Measurements from ENCODE around the gene PSTPIP2.
"Not testable (repeated sequence)": the region's sequence is repeated elsewhere in the genome, so short reads cannot be mapped to it uniquely, and the experiment has no call there.

PSTPIP2 gene, protein sequence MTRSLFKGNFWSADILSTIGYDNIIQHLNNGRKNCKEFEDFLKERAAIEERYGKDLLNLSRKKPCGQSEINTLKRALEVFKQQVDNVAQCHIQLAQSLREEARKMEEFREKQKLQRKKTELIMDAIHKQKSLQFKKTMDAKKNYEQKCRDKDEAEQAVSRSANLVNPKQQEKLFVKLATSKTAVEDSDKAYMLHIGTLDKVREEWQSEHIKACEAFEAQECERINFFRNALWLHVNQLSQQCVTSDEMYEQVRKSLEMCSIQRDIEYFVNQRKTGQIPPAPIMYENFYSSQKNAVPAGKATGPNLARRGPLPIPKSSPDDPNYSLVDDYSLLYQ

DNA sequence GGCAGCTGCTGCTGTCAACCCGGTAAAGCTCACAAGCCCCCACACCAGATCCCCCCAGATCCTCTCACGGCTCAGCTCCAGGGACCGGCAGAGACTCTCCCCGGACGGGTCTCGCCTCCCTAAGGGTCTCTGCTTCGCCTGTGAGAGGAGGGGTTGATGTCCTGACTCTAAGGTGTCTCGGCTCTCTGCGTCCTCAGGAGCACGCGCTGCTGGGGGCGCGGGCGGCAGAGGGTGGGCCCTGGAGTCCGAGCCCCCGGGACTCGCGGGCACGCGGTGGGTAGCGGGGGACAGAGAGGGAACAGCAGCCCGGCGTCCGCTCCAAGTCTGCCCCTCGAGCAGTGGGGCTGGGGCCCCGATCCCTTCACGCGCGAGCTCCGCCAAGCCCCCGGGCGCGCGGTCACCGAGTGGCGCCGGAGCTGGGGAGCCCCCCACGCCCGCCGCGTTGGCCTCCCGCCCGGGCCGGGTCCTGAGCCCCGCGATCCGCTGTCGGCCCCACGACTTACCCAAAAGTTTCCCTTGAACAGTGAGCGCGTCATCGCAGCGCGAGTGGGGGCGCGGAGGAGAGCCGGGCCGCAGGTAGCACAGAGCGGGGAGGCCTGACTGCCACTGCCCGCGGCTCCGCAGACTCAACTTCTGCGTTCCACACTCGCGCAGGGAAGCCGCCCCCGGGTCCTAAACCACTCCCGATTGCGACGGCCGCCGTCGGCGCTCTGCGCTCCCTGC is at the start of gene PSTPIP2:
TSS of gene PSTPIP2 (minus strand) at position 608 of the 723 bp plus-strand sequence. CDS start at position 536, 72 bp downstream.
- peak in 9 of 10 donors; percentile 31 to 92 (median 48) for DNase-seq
- intact Hi-C loops (cut with DNase I), result loop anchor here (5.0 kb wide), 4 partner anchors 45 to 405 kb away; partner anchors contain the start of gene EPG5

DNA sequence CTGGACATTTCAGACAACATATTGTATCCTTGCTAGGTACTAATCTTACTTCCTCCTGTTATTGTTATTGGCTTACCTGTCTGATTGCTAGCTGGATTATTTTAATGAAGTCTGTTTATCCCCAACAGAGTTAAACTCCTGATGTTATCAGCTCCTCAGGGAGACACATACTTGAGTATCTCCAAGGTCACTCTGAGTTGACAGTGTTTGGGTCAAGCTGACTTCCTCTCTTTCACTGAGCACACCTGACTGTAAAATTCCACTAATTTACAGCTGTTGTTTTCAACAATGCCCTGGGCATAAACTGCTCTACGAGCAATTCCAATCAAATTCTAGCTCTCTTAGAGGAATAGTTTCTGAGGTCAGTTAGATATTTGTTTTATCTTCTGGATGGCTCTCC is 41.7 kb upstream of the PSTPIP2 start:
- no peak for DNase-seq
- intact Hi-C loops (cut with DNase I), result no loop called here

DNA sequence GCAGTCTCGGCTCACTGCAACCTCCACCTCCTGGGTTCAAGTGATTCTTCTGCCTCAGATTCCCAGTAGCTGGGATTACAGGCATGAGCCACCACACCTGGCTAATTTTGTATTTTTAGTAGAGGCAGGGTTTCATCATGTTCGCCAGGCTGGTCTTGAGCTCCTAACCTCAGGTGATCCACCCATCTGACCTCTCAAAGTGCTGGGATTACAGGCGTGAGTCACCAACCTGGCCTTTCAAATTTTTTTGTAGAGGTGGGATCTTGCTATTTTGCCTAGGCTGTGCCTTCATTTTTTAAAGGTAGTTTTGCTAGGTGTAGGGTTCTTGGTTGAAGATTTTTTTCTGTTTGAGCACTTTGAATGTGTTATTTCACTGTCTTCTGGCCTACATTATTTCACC is 38.3 kb upstream of the PSTPIP2 start:
- intact Hi-C loops (cut with DNase I), result no loop called here
- DNase-seq, result no peak

DNA sequence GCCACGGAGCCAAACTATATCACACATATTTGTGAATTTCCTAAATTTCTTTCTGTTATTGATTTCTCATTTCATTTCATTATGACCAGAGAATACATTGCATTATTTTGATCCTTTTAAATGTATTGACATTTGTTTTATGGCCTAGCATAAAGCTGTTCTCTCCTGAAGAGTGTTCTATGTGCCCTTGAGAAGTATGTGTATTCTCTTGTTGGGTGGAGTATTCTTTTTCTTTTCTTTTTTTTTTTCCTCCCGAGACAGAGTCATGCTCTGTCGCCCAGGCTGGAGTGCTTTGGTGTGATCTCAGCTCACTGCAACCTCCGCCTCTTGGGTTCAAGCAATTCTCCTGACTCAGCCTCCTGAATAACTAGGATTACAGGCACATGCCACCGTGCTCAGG is 37.3 kb upstream of the PSTPIP2 start:
- intact Hi-C loops (cut with DNase I), result no loop called here
- no peak for DNase-seq

DNA sequence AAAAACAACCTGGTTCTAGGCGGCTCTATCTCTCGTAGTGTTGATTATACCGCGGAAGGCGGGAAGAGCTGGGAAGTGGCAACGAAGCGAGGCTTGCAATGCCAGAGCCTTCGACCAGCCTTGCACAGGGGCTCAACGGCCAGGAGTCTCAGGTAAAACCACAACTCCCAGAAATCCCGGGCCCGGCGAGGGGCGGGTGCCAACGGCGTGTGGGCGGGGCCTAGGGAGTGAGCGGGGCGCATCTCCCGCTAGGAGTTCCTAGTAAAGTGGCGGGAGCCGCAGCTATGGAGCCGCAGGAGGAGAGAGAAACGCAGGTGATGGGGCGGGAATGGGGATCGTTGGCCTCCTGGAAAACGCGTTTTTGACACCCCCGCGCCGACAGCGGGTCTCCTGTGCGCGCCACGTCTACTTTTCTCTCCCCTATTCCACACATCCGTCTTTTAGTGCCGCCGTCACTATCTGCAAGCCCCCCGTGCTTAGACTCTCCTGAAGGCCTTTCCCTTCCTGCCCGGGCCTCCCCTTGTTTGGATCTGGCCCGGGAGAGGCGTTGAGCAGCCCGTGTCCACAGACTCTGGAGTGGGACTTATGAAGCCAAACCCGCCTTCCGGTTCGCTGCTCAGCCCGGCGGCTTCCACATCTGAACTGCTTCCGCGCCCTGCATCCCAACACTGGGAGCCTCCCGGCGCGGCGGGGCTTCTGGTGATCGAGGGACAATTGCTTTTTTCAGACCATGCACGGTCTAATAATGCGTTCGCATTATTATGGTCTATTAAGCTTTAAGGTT is 32.3 kb upstream of the PSTPIP2 start, which contains the start of gene HAUS1:
TSS of gene HAUS1 (plus strand) at position 258 of the 784 bp plus-strand sequence. CDS start at position 285, 27 bp downstream.
- intact Hi-C loops (cut with DNase I), result no loop called here
- peak; percentile 92 to 99 (median 96) for DNase-seq

DNA sequence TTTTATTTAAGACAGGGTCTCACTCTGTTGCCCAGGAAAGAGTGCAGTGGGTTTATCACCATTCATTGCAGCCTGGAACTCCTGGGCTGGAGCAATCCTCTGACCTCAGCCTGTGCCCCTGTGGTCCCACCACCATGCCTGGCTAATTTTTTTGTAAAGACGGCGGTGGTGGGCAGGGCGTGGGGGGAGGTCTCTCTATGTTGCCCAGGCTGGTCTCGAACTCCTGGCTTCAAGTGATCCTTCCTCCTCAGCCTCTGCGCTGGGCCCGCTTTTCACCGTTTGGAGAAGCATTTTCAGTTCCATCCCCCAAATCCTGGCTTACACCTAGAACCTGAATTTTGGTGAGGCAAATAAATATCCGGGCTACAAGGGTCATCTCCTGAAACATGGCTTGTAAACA is 27.4 kb upstream of the PSTPIP2 start:
- intact Hi-C loops (cut with DNase I), result loop anchor here (10.0 kb wide), 1 partner anchor 75 kb away; a partner anchor contains a TSS
- no peak for DNase-seq

DNA sequence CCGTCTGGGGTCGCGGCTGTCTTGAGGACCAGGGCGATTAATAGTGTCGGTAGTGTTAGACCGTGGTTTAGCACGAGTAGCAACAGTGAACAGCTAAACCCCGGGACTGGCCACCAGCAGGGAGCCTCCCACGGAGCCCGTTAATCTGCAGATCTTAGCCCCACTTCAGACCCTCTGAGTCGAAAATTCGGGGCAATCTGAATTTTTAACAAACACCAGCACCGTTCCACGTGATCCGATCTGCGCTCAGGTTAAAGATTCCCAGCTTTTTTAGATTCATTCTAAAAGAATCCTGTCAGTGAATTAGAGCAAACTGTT is 26.5 kb upstream of the PSTPIP2 start:
- no peak for DNase-seq
- intact Hi-C loops (cut with DNase I), result loop anchor here (10.0 kb wide), 1 partner anchor 76 kb away; a partner anchor contains a TSS

DNA sequence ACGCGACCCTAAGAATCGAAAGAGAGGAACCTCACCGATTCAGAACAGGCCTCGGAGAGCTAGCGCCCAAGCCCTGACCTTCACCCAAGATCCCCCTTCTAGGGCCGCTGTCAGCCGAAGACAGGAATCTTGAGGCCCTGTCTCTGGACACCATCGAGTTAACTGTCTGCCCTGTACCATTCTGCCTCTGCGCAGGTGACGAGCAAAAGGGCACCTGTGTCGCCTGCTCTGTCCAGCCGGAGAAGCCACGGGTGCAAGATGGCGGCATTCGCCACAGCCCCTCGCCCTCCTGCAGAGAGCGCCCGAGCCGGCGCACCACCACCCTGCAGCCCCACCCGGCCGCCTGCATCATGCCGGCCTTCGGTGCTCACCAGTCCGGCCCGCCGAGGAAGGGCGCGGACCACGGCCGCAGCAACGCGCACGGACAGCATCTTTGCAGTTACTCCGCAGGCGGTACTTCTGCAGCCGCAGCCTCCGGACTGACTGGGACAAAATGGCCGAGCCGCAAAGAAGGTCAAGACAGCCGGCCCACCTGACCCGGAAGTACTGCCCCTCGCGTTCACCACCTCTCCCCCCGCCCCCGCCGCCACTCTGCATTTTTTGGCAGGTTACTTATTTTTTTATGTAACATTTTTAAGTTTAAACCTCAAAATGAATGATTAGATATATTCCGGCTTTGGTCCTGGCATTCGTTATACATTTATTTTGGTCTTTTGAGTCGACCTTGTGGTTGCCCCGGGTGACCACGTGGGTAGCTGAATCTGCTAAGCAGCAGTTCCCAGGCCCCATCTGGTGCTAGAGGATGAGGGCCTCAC is 25.9 kb upstream of the PSTPIP2 start, which contains the start of gene ATP5F1A:
TSS of gene ATP5F1A (minus strand) at position 496 of the 815 bp plus-strand sequence. CDS start at position 431, 65 bp downstream.
- intact Hi-C loops (cut with DNase I), result loop anchor here (10.0 kb wide), 1 partner anchor 77 kb away; a partner anchor contains a TSS
- peak; percentile 87 to 98 (median 92) for DNase-seq

DNA sequence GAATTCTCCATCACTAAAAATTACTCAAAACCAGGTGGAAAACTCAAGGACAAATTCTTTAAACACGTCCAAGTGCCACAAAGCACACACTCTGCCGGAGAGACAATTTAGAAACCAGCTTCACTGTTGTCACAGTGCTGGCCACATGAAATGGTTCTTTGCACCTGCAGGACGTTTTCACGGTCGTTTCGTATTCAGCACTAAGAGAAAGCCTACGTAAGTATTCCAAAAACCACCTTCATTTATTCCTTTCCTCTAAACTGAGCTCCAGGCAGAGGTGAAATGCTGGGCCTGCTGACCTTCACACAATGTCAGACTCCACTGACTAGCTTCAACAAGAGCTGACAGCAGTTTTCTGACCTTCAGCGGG is 25.4 kb upstream of the PSTPIP2 start:
- intact Hi-C loops (cut with DNase I), result loop anchor here (10.0 kb wide), 1 partner anchor 77 kb away; a partner anchor contains a TSS
- DNase-seq, result no peak

DNA sequence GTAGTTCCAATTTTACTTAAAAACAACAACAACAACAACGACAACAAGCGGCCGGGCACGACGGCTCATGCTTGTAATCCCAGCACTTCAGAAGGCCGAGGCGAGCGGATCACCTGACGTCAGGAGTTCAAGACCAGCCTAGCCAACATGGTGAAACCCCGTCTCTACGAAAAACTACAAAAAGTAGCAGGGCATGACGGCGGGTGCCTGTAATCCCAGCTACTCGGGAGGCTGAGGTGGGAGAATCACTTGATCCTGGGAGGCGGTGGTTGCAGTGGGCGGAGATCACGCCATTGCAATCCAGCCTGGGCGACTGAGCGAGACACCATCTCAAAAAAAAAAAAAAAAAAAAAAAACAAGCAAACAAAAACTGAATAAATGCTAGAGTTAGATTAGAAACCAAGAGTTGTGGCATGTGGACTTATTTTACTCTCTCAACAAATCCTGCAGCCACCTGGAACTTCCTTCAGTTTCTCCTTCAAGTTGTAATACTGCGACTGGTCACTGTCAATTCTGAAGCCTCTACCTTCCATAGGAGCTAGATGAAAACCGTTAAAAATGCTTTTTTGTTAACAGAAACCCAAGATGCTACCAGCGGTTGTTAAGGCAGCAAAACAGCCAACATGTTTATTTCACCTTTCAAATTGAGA is 24.7 kb upstream of the PSTPIP2 start:
- intact Hi-C loops (cut with DNase I), result loop anchor here (10.0 kb wide), 1 partner anchor 78 kb away; a partner anchor contains a TSS
- DNase-seq, result no peak

DNA sequence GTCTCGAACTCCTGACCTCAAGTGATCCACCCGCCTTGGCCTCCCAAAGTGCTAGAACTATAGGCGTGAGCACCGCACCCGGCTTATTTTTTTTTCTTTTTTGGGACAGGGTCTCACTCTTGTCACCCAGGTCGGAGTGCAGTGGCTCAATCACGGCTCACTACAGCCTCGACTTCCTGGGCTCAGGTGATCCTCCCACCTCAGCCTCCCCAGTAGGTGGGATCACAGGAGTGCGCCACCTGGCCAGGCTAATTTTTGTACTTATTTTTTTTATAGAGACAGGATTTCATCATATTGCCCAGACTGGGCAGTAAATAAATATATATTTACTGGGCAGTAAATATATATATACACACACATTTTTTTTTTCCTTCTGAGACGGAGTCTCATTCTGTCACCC is 23.5 kb upstream of the PSTPIP2 start:
- intact Hi-C loops (cut with DNase I), result loop anchor here (10.0 kb wide), 1 partner anchor 79 kb away; a partner anchor contains a TSS

DNA sequence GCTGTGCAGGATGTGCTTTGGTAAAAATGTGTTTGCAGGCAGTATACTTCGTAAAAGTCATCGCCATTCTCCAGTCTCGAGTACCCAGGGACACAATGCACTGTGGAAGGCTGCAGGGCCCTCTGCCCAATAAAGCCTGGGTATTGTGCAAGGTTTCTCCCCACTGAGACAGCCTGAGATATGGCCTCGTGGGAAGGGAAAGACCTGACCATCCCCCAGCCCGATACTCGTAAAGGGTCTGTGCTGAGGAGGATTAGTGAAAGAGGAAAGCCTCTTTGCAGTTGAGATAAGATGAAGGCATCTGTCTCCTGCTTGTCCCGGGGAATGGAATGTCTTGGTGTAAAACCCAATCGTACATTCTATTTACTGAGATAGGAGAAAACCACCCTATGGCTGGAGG is 16.4 kb upstream of the PSTPIP2 start:
- peak in 1 of 10 donors; percentile 52 for DNase-seq
- intact Hi-C loops (cut with DNase I), result not testable (repeated sequence)

More for the DNA sequence above, 23.5 kb upstream of the PSTPIP2 start:
- no peak for DNase-seq

DNA sequence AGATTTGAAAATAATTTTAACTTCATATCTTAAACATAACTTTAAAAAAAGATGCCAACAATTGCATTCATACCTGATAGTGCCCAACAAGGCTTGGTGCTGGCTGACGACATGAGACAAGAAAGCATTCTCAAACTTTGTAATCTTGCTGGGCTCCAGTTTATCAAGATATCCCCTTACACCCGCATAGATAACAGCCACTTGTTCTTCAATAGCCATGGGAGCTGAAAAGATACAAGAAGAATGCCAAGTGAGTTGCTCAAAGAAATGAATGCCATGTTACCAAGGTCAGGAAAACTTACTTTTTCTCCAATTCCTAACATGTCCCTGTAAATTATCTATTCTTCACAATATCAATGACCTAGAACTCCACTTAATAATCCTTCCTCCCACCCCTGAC is 12.4 kb upstream of the PSTPIP2 start:
- DNase-seq, result no peak
- intact Hi-C loops (cut with DNase I), result no loop called here

DNA sequence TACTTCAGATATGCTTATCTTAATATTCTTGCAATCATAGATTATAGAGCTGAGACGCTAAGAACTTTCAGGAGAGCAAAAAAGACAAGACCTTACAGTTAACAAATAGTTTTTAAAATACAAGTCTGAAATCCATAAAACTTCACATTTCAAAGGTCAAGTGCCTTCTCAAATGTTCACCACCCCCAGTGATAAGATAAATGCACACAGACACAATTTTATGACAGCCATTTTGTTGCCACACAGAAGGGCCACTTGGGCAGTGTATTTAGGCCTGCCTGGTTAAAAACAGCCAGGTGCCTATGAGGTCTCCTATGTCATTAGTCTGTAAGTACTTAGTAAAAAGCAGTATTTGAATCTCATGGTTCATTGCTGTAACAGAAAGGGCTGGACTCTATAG is 8.1 kb upstream of the PSTPIP2 start:
- intact Hi-C loops (cut with DNase I), result no loop called here
- DNase-seq, result no peak

DNA sequence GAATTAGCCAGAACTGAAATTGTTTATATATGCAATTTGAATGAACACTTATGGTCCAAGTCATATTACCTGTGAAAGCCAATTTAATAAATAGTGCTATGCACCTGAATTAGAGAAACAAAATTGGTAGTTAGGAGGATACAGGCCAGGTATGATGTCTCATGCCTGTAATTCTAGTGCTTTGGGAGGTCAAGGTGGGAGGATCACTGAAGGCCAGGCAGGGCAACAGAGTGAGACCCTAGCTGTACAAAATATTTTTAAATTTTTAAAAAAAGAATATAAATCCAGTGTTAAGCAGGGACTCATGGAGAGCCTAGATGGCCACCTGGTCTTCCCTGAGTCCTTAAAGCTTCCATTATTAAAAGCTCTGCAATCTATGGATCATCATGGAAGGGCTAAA is 7.3 kb upstream of the PSTPIP2 start:
- DNase-seq, result peak in 1 of 10 donors; percentile 19

DNA sequence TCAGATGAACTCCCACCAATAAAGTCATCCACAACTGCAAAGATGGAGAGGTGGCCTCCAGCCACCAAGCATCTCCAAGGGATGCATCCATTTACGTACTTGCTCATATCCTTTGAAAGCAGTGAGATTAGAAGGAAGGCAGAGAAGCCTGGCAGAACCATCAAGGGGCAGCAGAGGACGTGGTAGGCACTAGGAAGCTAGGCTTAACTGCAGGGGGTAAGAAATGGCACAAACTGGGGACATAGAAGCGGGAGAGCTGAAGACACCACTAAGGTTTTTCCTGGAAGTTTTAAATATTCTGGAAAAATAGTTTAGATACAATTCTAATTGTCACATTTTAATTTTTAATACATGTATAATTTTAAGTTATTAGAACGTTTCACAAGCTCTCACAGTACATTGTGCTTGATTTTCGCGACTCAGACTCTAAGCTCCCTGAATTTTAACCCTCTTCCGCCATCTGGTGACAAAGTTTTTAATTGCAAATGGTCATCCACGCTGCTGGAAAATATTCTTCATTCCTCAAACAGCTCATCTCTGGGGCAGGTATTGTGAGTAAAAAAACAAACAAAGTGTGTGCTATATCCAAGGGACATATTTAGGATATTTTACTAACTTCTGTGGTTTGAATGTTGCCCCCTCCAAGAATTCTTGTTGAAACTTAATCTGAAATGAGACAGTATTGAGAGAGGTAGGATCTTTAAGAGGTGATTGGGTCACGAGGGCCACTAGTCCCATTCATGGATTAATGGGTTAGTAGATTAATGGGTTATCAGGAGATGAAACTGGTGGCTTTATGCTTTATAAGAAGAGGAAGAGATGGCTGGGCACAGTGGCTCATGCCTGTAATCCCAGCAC is 1.6 kb upstream of the PSTPIP2 start:
- peak in 2 of 10 donors; percentile 18 to 40 for DNase-seq
- intact Hi-C loops (cut with DNase I), result loop anchor here (5.0 kb wide), 4 partner anchors 46 to 406 kb away; partner anchors contain the start of gene EPG5

More for the DNA sequence above, 7.3 kb upstream of the PSTPIP2 start:
- intact Hi-C loops (cut with DNase I), result no loop called here

DNA sequence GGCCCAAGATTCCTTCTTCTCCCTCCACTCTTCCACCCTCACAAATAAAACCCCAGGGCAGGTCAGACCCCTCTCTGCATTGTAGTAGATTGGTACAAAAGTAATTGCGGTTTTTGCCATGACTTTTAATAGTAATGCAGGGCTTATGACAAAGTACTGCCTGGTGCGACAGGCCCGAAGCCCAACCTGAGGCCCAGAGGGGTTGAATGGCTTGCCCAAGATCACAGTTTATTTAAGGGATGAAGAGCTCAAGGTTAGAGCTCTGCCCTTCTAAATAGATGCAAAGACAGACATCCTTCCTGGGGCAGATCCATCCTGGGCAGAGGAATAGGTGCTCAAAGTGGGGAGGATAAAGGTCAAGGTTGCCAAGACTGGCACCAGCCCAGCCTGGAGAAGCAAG is 899 bp upstream of the PSTPIP2 start:
- intact Hi-C loops (cut with DNase I), result loop anchor here (5.0 kb wide), 4 partner anchors 46 to 406 kb away; partner anchors contain the start of gene EPG5

DNA sequence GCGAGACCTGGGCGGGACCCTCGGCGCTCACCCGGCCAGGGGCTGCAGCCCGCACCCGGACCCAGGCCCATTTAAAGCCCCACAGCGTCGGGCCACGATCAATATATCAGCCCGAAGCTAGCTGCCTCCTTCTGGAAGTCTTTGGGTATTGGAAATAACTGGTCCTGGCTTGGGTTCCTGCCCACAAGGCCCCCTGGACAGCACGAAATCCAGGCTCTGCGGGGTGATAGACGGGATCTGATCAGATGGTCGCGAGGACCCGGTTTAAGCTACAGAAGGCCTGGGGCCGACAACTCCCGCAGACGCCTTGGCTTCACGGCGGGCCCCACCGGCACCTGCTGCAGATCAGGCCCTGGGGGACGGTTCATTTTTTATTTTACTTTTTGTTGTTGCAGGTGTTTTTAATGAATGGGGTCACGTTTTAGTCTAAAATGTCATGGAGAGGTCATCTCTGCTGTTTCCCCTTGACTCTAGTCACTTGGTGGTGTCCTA is 362 bp upstream of the PSTPIP2 start:
- intact Hi-C loops (cut with DNase I), result loop anchor here (5.0 kb wide), 4 partner anchors 45 to 405 kb away; partner anchors contain the start of gene EPG5
- no peak for DNase-seq

More for the DNA sequence above, 899 bp upstream of the PSTPIP2 start:
- no peak for DNase-seq
